Cardiac fibroblast (primary cell): ENCODE data around the gene SMAD3.
A peak's percentile ranks its signal among the peaks of the same experiment; 100 is the strongest.

Source experiments
- DNase-seq, 2 donors: peaks; one replicate each; pipeline versions ENCODE4 v3.0.0 to v3.0.0-alpha.2; 2010; ENCODE audit warnings: low read depth in 2 of 2
- H3K4me3 ChIP-seq, 2 donors: replicated peaks in 1 of 2; 1 replicate in 1 of 2; 2 replicates in 1 of 2; pipeline ENCODE4 v1.5.1; 2011; ENCODE audit warnings: low read depth in 2 of 2, low read length in 2 of 2, mild to moderate bottlenecking in 2 of 2, moderate library complexity in 1 of 2
- TF ChIP-seq, protein P1 (sequence below): IDR thresholded peaks from one replicate; pipeline ENCODE4 v1.5.1; 2011; ENCODE audit warnings: low read depth, mild to moderate bottlenecking, low read length, inconsistent platforms

The SMAD3 gene

DNA sequence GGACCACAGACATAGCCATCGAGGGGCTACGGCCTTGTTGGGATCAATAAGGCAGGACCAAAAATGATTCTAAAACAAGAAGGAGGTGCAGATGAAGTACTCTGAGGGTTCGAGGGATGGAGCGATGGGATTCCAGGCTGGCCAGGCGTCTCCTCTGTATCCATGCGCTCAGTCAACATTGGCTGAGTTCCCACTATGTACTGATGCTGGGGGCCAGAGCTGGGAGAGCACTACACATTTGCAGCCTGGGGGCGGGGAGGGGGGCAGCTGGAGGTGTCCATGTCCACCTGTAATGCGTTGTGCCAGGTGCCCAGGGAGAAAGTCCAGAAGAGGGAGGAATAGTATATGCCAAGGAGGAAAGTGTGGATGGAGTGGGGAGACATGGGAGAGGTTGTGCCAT lies 107.6 kb downstream of the SMAD3 start:
- DNase-seq = no peak
- no peak overlapping the region for H3K4me3 ChIP-seq
- TF ChIP-seq, protein P1, sequence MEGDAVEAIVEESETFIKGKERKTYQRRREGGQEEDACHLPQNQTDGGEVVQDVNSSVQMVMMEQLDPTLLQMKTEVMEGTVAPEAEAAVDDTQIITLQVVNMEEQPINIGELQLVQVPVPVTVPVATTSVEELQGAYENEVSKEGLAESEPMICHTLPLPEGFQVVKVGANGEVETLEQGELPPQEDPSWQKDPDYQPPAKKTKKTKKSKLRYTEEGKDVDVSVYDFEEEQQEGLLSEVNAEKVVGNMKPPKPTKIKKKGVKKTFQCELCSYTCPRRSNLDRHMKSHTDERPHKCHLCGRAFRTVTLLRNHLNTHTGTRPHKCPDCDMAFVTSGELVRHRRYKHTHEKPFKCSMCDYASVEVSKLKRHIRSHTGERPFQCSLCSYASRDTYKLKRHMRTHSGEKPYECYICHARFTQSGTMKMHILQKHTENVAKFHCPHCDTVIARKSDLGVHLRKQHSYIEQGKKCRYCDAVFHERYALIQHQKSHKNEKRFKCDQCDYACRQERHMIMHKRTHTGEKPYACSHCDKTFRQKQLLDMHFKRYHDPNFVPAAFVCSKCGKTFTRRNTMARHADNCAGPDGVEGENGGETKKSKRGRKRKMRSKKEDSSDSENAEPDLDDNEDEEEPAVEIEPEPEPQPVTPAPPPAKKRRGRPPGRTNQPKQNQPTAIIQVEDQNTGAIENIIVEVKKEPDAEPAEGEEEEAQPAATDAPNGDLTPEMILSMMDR = no peak

DNA sequence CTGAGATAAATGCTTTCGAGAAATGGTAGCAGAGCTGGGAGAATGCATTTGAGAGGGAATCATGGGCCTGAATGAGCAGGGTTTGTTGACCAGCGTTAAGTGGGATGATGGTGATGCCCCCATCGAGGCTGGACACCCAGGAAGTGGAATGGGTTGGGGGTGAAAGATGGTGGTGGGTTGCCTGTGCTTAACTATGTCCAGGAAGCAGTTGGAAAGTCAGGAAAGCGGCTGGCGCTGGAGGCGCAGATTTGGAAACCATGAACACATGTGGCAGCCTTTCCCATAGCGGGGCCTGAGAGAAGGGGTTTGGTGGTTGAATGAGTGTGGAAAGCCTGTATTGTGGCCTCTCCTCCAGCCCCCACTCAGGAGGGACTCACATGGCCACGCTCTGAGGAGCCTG lies 108.4 kb downstream of the SMAD3 start:
- H3K4me3 ChIP-seq = no peak overlapping the region
- TF ChIP-seq, protein P1 = no peak
- DNase-seq = no peak

DNA sequence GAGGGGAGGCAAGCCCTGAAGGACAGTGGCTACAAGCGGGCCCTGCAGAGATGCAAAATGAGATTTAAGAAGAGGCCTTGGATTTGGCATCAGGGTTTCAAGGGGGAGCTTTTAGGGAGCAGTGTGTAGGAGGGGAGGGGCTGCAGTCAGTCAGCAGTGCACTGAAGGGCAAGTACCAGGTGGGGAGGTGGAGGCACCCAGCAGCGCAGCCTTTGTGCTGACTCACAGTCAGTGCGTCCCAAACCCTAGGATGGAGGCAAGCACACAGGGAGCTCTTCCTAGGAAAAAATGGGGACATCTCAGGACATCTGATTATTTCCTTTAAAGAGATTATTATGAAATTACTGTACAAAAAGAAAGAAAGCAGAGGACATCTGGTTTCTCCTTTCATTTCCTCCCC lies 109.0 kb downstream of the SMAD3 start:
- TF ChIP-seq, protein P1 = no peak
- no peak overlapping the region for H3K4me3 ChIP-seq
- DNase-seq = no peak

DNA sequence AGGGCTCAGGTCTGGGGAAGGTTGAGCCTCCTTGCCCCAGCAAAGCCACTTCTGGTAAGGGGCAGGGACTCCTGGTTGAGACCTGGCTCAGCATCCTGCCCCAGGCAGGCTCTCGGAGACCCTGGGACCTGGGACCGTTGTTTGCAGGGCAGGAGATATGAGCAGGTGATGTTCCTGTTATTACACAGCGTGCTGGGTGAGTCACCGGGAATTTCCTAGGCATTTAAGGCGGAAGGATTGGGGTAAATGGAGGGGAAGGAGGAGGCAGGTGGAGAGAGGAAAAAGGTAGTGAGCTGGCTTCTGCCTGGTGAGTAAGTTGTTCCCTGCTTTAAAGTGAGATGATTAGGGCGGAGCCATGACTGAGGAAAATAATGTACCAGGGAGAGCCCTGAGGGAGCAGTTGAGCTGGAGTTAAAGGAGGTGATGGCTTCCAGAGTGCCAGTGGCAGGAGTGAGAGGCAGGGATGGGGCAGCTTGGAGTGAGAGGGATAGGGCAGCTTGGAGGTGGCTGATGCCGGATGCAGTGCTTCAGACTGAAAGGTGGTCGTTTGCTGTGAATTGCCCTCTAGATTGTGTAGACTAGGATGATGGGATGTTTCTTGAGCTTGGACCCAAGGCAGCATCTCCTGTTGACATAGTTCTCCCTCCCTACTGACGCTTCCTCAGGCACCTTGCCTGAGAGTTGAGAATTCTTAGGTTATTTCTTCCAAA lies 109.6 kb downstream of the SMAD3 start:
- TF ChIP-seq, protein P1 = no peak
- H3K4me3 ChIP-seq = no peak overlapping the region
- peak in 1 of 2 donors; percentile 65 for DNase-seq

DNA sequence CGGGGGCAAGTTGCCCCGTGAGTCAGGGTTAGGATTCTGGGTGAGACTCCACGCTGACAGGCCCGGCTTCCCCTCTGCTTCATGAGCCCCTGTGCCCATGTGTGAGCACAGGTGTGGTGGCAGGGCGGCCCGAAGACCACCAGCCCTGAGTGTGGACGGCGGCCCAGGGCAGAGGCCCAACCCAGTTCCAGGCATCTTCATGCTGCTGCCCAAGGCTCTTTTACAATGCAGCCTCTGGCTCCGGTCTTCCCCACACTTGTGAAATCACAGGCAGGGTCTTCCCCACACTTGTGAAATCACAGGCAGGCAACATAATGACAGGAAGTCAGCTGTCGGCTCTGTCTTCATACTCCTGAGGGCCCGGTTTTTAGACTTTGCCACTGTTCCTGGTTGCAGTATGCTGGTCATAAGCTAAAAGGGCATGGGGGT lies 110.3 kb downstream of the SMAD3 start:
- peak; percentile 80 to 83 for DNase-seq
- TF ChIP-seq, protein P1 = no peak
- H3K4me3 ChIP-seq = no peak overlapping the region

DNA sequence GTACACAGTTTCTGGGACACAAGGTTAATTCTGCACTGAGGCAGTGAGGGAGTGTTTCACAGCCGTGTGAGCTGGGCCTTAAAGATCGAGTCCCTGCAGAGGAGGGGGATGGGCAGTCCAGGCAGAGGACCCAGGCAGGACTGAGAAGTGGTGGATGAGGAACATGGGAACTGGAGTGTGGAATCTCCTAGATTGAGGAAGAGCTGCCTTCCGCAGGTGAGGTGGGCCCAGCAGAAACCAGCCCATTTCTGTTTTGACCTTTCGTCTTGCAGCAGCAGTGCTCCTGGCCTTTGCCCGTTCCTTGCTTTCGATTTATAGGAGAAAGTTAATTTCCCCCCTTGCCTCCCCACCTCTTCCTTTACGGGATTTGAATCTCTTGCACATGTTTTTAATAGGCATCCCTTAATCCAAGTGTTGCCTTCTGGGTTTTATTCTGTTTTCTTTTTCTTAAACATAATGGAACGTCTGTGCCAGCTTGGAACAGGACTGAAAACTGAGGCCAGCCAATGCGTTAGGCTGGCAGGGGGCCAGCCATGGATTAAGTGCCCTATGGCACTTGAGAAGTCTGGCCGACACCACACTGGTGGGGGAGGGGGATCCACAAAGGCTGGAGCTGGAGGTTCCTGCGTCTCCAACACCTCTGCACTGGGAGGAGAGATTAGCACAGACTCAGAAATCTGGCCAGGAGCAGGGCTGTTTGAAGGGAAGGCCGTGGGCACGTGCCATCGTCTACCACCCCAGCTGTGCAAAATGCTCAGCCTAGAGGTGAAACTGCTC lies 111.0 kb downstream of the SMAD3 start:
- TF ChIP-seq, protein P1 = no peak
- no peak for DNase-seq
- H3K4me3 ChIP-seq = no peak overlapping the region
